WTC11 (cell line): Measurements from ENCODE around the gene DRAXIN. TPM values are rescaled to one million over a fixed set of nuclear protein-coding genes. Genes with fewer than 3 reads are reported as not detected.
A peak's percentile ranks its signal among the peaks of the same experiment; 100 is the strongest.

Source experiments
- ATAC-seq: fragments of 200-7000 bp; cut with Tn5 transposase; 2 replicates; pipeline ENCODE4 v1.10.0; 2021; ENCODE audit warnings: mild to moderate bottlenecking, moderate library complexity
- CTCF ChIA-PET: fragments of 300-600 bp; sonication (Branson Sonifier 250); formaldehyde crosslinking; loops from one replicate; lab custom pipeline; 2021; ENCODE audit warnings: antibody characterized with exemption; lab: Charles Lee
- POLR2A ChIA-PET: fragments of 350-600 bp; sonication (Branson Sonifier 250); formaldehyde crosslinking; loops from one replicate; lab custom pipeline; 2021; ENCODE audit warnings: antibody characterized with exemption; lab: Charles Lee
- DNase-seq: peaks from one replicate; pipeline ENCODE4 v3.0.0; 2021; ENCODE audit warnings: low spot score
- H3K27ac Mint-ChIP-seq: 2 replicates; pipeline ENCODE4 v1.8.0; 2021; ENCODE audit warnings: mixed read lengths
- H3K27me3 Mint-ChIP-seq: 2 replicates; pipeline ENCODE4 v1.8.0; 2021; ENCODE audit warnings: low read depth, mild to moderate bottlenecking, moderate library complexity, mixed read lengths
- H3K36me3 Mint-ChIP-seq: 2 replicates; pipeline ENCODE4 v1.8.0; 2021; ENCODE audit warnings: mixed read lengths
- H3K4me1 Mint-ChIP-seq: 2 replicates; pipeline ENCODE4 v1.8.0; 2022; ENCODE audit warnings: mixed read lengths
- H3K4me3 Mint-ChIP-seq: 2 replicates; pipeline ENCODE4 v1.8.0; 2021; ENCODE audit warnings: mild to moderate bottlenecking, moderate library complexity, mixed read lengths
- H3K9me3 Mint-ChIP-seq: 2 replicates; pipeline ENCODE4 v1.8.0; 2021; ENCODE audit warnings: mixed read lengths
- CREM ChIP-seq: sonication (generic); formaldehyde crosslinking; IDR thresholded peaks from 2 replicates; pipeline ENCODE4 v1.8.1; 2022; ENCODE audit warnings: mild to moderate bottlenecking, missing genetic modification reagents, moderate library complexity
- FOXJ3 ChIP-seq: sonication (generic); formaldehyde crosslinking; IDR thresholded peaks from 2 replicates; pipeline ENCODE4 v1.9.0; 2021; ENCODE audit warnings: missing genetic modification reagents, mild to moderate bottlenecking, borderline replicate concordance
- FOXK1 ChIP-seq: sonication (generic); formaldehyde crosslinking; IDR thresholded peaks from 2 replicates; pipeline ENCODE4 v1.8.0; 2022; ENCODE audit warnings: mild to moderate bottlenecking, moderate library complexity, missing genetic modification reagents
- GTF2I ChIP-seq: fragments of 250-450 bp; sonication (Bioruptor Pico); conservative IDR thresholded peaks from 2 replicates; pipeline ENCODE4 v1.4.0; 2021; ENCODE audit warnings: mild to moderate bottlenecking
- TEAD1 ChIP-seq: sonication (generic); formaldehyde crosslinking; IDR thresholded peaks from 2 replicates; pipeline ENCODE4 v1.8.0; 2022; ENCODE audit warnings: mild to moderate bottlenecking, missing genetic modification reagents
- TP53 ChIP-seq: sonication (generic); formaldehyde crosslinking; IDR thresholded peaks from 2 replicates; pipeline ENCODE4 v1.8.1; 2023; ENCODE audit warnings: mild to moderate bottlenecking, missing genetic modification reagents
- ZBTB21 ChIP-seq: sonication (generic); formaldehyde crosslinking; IDR thresholded peaks from 2 replicates; pipeline ENCODE4 v1.8.1; 2023; ENCODE audit warnings: mild to moderate bottlenecking, missing genetic modification reagents, borderline replicate concordance
- ZNF219 ChIP-seq: sonication (generic); formaldehyde crosslinking; IDR thresholded peaks from 2 replicates; pipeline ENCODE4 v1.8.0; 2023; ENCODE audit warnings: missing genetic modification reagents, mild to moderate bottlenecking, borderline replicate concordance
- ZNF263 ChIP-seq: sonication (generic); formaldehyde crosslinking; IDR thresholded peaks from 2 replicates; pipeline ENCODE4 v1.8.1; 2022; ENCODE audit warnings: low read depth, mild to moderate bottlenecking, moderate library complexity, missing genetic modification reagents
- ZNF423 ChIP-seq: fragments of 250-450 bp; sonication (Bioruptor Pico); IDR thresholded peaks from 2 replicates; pipeline ENCODE4 v2.1.2; 2022; ENCODE audit warnings: mild to moderate bottlenecking, moderate library complexity
- total RNA-seq: library from RNA; stranded (reverse); gene quantifications from 3 replicates; pipeline ENCODE4 v1.2.3, GENCODE V29; 2021
- TF ChIP-seq, protein P1 (sequence below): fragments of 200-600 bp; IDR thresholded peaks from 2 replicates; pipeline ENCODE4 v1.8.0; 2022; ENCODE audit warnings: antibody characterized with exemption
- TF ChIP-seq, protein P2 (sequence below): fragments of 250-450 bp; sonication (Bioruptor Pico); IDR thresholded peaks from 2 replicates; pipeline ENCODE4 v2.1.2; 2022; ENCODE audit warnings: mild to moderate bottlenecking, moderate library complexity
- TF ChIP-seq, protein P3 (sequence below): sonication (generic); formaldehyde crosslinking; IDR thresholded peaks from 2 replicates; pipeline ENCODE4 v1.8.0; 2022; ENCODE audit warnings: mild to moderate bottlenecking, missing genetic modification reagents
- TF ChIP-seq, protein P4 (sequence below): fragments of 250-450 bp; sonication (Bioruptor Pico); IDR thresholded peaks from 2 replicates; pipeline ENCODE4 v1.8.0; 2021; ENCODE audit warnings: mild to moderate bottlenecking
- TF ChIP-seq, protein P5 (sequence below): sonication (generic); formaldehyde crosslinking; IDR thresholded peaks from 2 replicates; pipeline ENCODE4 v1.8.1; 2023; ENCODE audit warnings: mild to moderate bottlenecking, moderate library complexity, missing genetic modification reagents
- TF ChIP-seq, protein P6 (sequence below): sonication (generic); formaldehyde crosslinking; IDR thresholded peaks from 2 replicates; pipeline ENCODE4 v1.8.1; 2022; ENCODE audit warnings: mild to moderate bottlenecking, moderate library complexity, missing genetic modification reagents
- TF ChIP-seq, protein P7 (sequence below): sonication (generic); formaldehyde crosslinking; IDR thresholded peaks from 2 replicates; pipeline ENCODE4 v1.8.0; 2022; ENCODE audit warnings: mild to moderate bottlenecking, missing genetic modification reagents
- TF ChIP-seq, protein P8 (sequence below): fragments of 250-450 bp; sonication (Bioruptor Pico); IDR thresholded peaks from 2 replicates; pipeline ENCODE4 v1.9.0; 2021; ENCODE audit warnings: mild to moderate bottlenecking
- TF ChIP-seq, protein P9 (sequence below): sonication (generic); formaldehyde crosslinking; IDR thresholded peaks from 2 replicates; pipeline ENCODE4 v1.8.0; 2022; ENCODE audit warnings: mild to moderate bottlenecking, missing genetic modification reagents

The DRAXIN gene
- total RNA-seq, 1 experiment from 2014 or later = 12.0 TPM

DNA sequence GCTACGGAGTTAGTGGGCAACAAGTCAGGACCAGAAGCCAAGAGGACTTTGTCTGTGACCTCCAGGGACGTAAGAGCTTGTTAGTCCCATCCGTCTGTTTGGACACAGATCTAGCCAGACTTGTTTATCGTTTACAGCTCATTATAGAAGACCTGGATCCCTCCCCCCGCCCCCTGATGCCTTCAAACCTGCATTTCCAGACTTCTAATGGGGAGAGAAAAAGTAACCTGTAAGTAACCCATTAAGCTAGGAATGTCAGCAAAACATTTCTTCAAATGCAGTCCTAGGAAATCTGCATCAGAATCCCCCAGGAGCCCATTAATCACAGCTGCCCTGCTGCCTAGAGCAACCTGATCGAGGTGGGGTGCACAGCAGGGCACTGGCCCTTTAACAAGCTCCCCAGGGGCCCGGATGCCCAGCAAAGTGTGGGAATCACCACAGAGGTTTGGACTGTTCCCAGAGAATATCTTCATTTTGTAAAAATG lies 9.2 kb upstream of the DRAXIN start:
- ChIA-PET CTCF (interaction anchor here (0.6 to 3.5 kb wide), 20 partner anchors 8 to 319 kb away, joined by 3 to 39 read pairs (median 8); partner anchors contain the start of genes AGTRAP, DRAXIN and FBXO6), POLR2A (interaction anchor here (0.8 to 3.0 kb wide), 11 partner anchors 9 to 226 kb away, joined by 3 to 52 read pairs (median 5); partner anchors contain the start of genes AGTRAP, DRAXIN, FBXO2 and FBXO44)
- Mint-ChIP-seq H3K36me3 (peaks cover 30% of the 10 kb centered on the region), H3K27me3 (no peaks in the 10 kb centered on the region), H3K4me3 (peak overlapping the region; percentile 81), H3K4me1 (peaks cover 69% of the 10 kb centered on the region), H3K27ac (peak overlapping the region; percentile 100), H3K9me3 (no peaks in the 10 kb centered on the region)
- peak; percentile 55 for ATAC-seq
- peak; percentile 75 for DNase-seq
- TF ChIP-seq, protein P1, sequence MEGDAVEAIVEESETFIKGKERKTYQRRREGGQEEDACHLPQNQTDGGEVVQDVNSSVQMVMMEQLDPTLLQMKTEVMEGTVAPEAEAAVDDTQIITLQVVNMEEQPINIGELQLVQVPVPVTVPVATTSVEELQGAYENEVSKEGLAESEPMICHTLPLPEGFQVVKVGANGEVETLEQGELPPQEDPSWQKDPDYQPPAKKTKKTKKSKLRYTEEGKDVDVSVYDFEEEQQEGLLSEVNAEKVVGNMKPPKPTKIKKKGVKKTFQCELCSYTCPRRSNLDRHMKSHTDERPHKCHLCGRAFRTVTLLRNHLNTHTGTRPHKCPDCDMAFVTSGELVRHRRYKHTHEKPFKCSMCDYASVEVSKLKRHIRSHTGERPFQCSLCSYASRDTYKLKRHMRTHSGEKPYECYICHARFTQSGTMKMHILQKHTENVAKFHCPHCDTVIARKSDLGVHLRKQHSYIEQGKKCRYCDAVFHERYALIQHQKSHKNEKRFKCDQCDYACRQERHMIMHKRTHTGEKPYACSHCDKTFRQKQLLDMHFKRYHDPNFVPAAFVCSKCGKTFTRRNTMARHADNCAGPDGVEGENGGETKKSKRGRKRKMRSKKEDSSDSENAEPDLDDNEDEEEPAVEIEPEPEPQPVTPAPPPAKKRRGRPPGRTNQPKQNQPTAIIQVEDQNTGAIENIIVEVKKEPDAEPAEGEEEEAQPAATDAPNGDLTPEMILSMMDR = no peak
- TF ChIP-seq, protein P2, sequence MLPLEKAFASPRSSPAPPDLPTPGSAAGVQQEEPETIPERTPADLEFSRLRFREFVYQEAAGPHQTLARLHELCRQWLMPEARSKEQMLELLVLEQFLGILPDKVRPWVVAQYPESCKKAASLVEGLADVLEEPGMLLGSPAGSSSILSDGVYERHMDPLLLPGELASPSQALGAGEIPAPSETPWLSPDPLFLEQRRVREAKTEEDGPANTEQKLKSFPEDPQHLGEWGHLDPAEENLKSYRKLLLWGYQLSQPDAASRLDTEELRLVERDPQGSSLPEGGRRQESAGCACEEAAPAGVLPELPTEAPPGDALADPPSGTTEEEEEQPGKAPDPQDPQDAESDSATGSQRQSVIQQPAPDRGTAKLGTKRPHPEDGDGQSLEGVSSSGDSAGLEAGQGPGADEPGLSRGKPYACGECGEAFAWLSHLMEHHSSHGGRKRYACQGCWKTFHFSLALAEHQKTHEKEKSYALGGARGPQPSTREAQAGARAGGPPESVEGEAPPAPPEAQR (CRISPR knock-in tag) = no peak
- TF ChIP-seq ZBTB21 (CRISPR knock-in tag) = no peak
- no peak for TF ChIP-seq GTF2I (CRISPR knock-in tag)
- TF ChIP-seq, protein P3, sequence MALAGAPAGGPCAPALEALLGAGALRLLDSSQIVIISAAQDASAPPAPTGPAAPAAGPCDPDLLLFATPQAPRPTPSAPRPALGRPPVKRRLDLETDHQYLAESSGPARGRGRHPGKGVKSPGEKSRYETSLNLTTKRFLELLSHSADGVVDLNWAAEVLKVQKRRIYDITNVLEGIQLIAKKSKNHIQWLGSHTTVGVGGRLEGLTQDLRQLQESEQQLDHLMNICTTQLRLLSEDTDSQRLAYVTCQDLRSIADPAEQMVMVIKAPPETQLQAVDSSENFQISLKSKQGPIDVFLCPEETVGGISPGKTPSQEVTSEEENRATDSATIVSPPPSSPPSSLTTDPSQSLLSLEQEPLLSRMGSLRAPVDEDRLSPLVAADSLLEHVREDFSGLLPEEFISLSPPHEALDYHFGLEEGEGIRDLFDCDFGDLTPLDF (CRISPR knock-in tag) = no peak
- TF ChIP-seq, protein P4, sequence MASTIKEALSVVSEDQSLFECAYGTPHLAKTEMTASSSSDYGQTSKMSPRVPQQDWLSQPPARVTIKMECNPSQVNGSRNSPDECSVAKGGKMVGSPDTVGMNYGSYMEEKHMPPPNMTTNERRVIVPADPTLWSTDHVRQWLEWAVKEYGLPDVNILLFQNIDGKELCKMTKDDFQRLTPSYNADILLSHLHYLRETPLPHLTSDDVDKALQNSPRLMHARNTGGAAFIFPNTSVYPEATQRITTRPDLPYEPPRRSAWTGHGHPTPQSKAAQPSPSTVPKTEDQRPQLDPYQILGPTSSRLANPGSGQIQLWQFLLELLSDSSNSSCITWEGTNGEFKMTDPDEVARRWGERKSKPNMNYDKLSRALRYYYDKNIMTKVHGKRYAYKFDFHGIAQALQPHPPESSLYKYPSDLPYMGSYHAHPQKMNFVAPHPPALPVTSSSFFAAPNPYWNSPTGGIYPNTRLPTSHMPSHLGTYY (CRISPR knock-in tag) = no peak
- TF ChIP-seq, protein P5, sequence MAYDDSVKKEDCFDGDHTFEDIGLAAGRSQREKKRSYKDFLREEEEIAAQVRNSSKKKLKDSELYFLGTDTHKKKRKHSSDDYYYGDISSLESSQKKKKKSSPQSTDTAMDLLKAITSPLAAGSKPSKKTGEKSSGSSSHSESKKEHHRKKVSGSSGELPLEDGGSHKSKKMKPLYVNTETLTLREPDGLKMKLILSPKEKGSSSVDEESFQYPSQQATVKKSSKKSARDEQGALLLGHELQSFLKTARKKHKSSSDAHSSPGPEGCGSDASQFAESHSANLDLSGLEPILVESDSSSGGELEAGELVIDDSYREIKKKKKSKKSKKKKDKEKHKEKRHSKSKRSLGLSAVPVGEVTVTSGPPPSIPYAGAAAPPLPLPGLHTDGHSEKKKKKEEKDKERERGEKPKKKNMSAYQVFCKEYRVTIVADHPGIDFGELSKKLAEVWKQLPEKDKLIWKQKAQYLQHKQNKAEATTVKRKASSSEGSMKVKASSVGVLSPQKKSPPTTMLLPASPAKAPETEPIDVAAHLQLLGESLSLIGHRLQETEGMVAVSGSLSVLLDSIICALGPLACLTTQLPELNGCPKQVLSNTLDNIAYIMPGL (CRISPR knock-in tag) = no peak
- TF ChIP-seq, protein P6, sequence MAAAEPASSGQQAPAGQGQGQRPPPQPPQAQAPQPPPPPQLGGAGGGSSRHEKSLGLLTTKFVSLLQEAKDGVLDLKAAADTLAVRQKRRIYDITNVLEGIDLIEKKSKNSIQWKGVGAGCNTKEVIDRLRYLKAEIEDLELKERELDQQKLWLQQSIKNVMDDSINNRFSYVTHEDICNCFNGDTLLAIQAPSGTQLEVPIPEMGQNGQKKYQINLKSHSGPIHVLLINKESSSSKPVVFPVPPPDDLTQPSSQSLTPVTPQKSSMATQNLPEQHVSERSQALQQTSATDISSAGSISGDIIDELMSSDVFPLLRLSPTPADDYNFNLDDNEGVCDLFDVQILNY (CRISPR knock-in tag) = no peak
- 0 out of 2 replicates have a peak, but pooled peaks have one; percentile 38 for TF ChIP-seq CREM (CRISPR knock-in tag)
- TF ChIP-seq ZNF263 (CRISPR knock-in tag) = no peak
- TF ChIP-seq ZNF219 (CRISPR knock-in tag) = no peak
- peak; percentile 68; the same call in 1 of the 2 replicates for TF ChIP-seq TEAD1 (CRISPR knock-in tag)
- TF ChIP-seq, protein P7, sequence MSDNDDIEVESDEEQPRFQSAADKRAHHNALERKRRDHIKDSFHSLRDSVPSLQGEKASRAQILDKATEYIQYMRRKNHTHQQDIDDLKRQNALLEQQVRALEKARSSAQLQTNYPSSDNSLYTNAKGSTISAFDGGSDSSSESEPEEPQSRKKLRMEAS (CRISPR knock-in tag) = no peak
- TF ChIP-seq ZNF423 (CRISPR knock-in tag) = peak; percentile 99
- no peak for TF ChIP-seq FOXJ3
- TF ChIP-seq FOXK1 (CRISPR knock-in tag) = peak; percentile 28; the same call in 1 of the 2 replicates
- TF ChIP-seq, protein P8, sequence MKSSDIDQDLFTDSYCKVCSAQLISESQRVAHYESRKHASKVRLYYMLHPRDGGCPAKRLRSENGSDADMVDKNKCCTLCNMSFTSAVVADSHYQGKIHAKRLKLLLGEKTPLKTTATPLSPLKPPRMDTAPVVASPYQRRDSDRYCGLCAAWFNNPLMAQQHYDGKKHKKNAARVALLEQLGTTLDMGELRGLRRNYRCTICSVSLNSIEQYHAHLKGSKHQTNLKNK (CRISPR knock-in tag) = no peak
- TF ChIP-seq, protein P9, sequence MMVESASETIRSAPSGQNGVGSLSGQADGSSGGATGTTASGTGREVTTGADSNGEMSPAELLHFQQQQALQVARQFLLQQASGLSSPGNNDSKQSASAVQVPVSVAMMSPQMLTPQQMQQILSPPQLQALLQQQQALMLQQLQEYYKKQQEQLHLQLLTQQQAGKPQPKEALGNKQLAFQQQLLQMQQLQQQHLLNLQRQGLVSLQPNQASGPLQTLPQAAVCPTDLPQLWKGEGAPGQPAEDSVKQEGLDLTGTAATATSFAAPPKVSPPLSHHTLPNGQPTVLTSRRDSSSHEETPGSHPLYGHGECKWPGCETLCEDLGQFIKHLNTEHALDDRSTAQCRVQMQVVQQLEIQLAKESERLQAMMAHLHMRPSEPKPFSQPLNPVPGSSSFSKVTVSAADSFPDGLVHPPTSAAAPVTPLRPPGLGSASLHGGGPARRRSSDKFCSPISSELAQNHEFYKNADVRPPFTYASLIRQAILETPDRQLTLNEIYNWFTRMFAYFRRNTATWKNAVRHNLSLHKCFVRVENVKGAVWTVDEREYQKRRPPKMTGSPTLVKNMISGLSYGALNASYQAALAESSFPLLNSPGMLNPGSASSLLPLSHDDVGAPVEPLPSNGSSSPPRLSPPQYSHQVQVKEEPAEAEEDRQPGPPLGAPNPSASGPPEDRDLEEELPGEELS (CRISPR knock-in tag) = peak; percentile 51; the same call in 1 of the 2 replicates
- TF ChIP-seq TP53 (CRISPR knock-in tag) = no peak
